ENCODE measurements around the gene KRTAP21-3.
A peak's percentile ranks its signal among the peaks of the same experiment; 100 is the strongest.

KRTAP21-3 gene

GRCh38 chr21:30680586-30680985 lies 38.0 kb downstream of the KRTAP21-3 start:
- H3K4ac ChIP-seq (ENCODE audit: low read depth, low read length), result no peak overlapping the region
- WGBS (ENCODE audit: extremely low coverage, insufficient coverage, low lambda C conversion rate), result no CpG with 5 or more reads among the region's 1 CpG
- DNase-seq, result no peak

GRCh38 chr21:30676737-30677136 lies 41.8 kb downstream of the KRTAP21-3 start:
- Histone ChIP-seq H3K9ac (ENCODE audit: low read length) (no peak overlapping the region), H3K4me1 (ENCODE audit: control insufficient read depth, low read depth, low read length) (no peaks in the 10 kb centered on the region), H2BK15ac (replicated peaks; ENCODE audit: low read depth) (no peak overlapping the region), H3K4me3 (ENCODE audit: low read length) (no peak overlapping the region), H3K27me3 (ENCODE audit: insufficient read depth, low read length, poor library complexity) (no peaks in the 10 kb centered on the region), H3K36me3 (ENCODE audit: control insufficient read depth, insufficient read depth, low read length) (no peaks in the 10 kb centered on the region), H3K27ac (ENCODE audit: low read depth, low read length) (no peak overlapping the region), H3K56ac (ENCODE audit: low read length) (no peak overlapping the region), H3K4ac (ENCODE audit: low read depth, low read length) (no peak overlapping the region), H3K4me2 (ENCODE audit: low read length) (no peak overlapping the region), H2BK120ac (ENCODE audit: low read depth, low read length) (no peak overlapping the region), H2BK5ac (ENCODE audit: low read length) (no peak overlapping the region), H3K23ac (ENCODE audit: low read length) (no peak overlapping the region), H3K79me2 (ENCODE audit: control insufficient read depth, insufficient read depth, low read length) (no peaks in the 10 kb centered on the region), H4K5ac (ENCODE audit: low read length) (no peak overlapping the region), H4K8ac (ENCODE audit: low read depth, low read length) (no peak overlapping the region), H3K18ac (ENCODE audit: low read length) (no peak overlapping the region), H2AK5ac (ENCODE audit: low read length) (no peak overlapping the region), H3K79me1 (ENCODE audit: low read length) (no peaks in the 10 kb centered on the region)
- DNase-seq, result peak; percentile 5

More at GRCh38 chr21:30680586-30680985, 38.0 kb downstream of the KRTAP21-3 start:
- H3K4me2 ChIP-seq (ENCODE audit: low read length), result no peak overlapping the region
- H3K56ac ChIP-seq (ENCODE audit: low read length), result no peak overlapping the region
- H3K36me3 ChIP-seq (ENCODE audit: control insufficient read depth, insufficient read depth, low read length), result no peaks in the 10 kb centered on the region
- no peak overlapping the region for H4K8ac ChIP-seq (ENCODE audit: low read depth, low read length)
- no peak overlapping the region for H2BK15ac ChIP-seq (replicated peaks; ENCODE audit: low read depth)
- H2AK5ac ChIP-seq (ENCODE audit: low read length), result no peak overlapping the region
- no peaks in the 10 kb centered on the region for H3K27me3 ChIP-seq (ENCODE audit: insufficient read depth, low read length, poor library complexity)
- no peak overlapping the region for H2BK120ac ChIP-seq (ENCODE audit: low read depth, low read length)
- no peak overlapping the region for H3K18ac ChIP-seq (ENCODE audit: low read length)
- no peaks in the 10 kb centered on the region for H3K79me1 ChIP-seq (ENCODE audit: low read length)
- H4K5ac ChIP-seq (ENCODE audit: low read length), result no peak overlapping the region
- H3K4me1 ChIP-seq (ENCODE audit: control insufficient read depth, low read depth, low read length), result no peaks in the 10 kb centered on the region
- H3K4me3 ChIP-seq (ENCODE audit: low read length), result no peak overlapping the region
- no peak overlapping the region for H3K23ac ChIP-seq (ENCODE audit: low read length)
- no peaks in the 10 kb centered on the region for H3K79me2 ChIP-seq (ENCODE audit: control insufficient read depth, insufficient read depth, low read length)
- H3K9ac ChIP-seq (ENCODE audit: low read length), result no peak overlapping the region
- H2BK5ac ChIP-seq (ENCODE audit: low read length), result no peak overlapping the region
- no peak overlapping the region for H3K27ac ChIP-seq (ENCODE audit: low read depth, low read length)

GRCh38 chr21:30674312-30674711 lies 44.3 kb downstream of the KRTAP21-3 start:
- H4K8ac ChIP-seq (ENCODE audit: low read depth, low read length), result no peak overlapping the region
- H3K79me1 ChIP-seq (ENCODE audit: low read length), result no peaks in the 10 kb centered on the region
- H3K36me3 ChIP-seq (ENCODE audit: control insufficient read depth, insufficient read depth, low read length), result no peaks in the 10 kb centered on the region
- H4K5ac ChIP-seq (ENCODE audit: low read length), result no peak overlapping the region
- no peak overlapping the region for H3K4me3 ChIP-seq (ENCODE audit: low read length)
- no peak overlapping the region for H3K18ac ChIP-seq (ENCODE audit: low read length)
- H2BK5ac ChIP-seq (ENCODE audit: low read length), result no peak overlapping the region
- H3K23ac ChIP-seq (ENCODE audit: low read length), result no peak overlapping the region
- H3K27ac ChIP-seq (ENCODE audit: low read depth, low read length), result no peak overlapping the region
- H3K79me2 ChIP-seq (ENCODE audit: control insufficient read depth, insufficient read depth, low read length), result no peaks in the 10 kb centered on the region
- no peak overlapping the region for H2AK5ac ChIP-seq (ENCODE audit: low read length)
- no peak overlapping the region for H2BK120ac ChIP-seq (ENCODE audit: low read depth, low read length)
- H2BK15ac ChIP-seq (replicated peaks; ENCODE audit: low read depth), result no peak overlapping the region
- no peaks in the 10 kb centered on the region for H3K27me3 ChIP-seq (ENCODE audit: insufficient read depth, low read length, poor library complexity)
- no CpG with 5 or more reads among the region's 1 CpG for WGBS (ENCODE audit: extremely low coverage, insufficient coverage, low lambda C conversion rate)
- H3K4me2 ChIP-seq (ENCODE audit: low read length), result no peak overlapping the region
- H3K4me1 ChIP-seq (ENCODE audit: control insufficient read depth, low read depth, low read length), result no peaks in the 10 kb centered on the region
- H3K4ac ChIP-seq (ENCODE audit: low read depth, low read length), result no peak overlapping the region
- no peak for DNase-seq
- no peak overlapping the region for H3K56ac ChIP-seq (ENCODE audit: low read length)
- no peak overlapping the region for H3K9ac ChIP-seq (ENCODE audit: low read length)

- WGBS (ENCODE audit: extremely low coverage, insufficient coverage, low lambda C conversion rate), result no CpG with 5 or more reads among the region's 2 CpGs
- Histone ChIP-seq H3K4me1 (ENCODE audit: control insufficient read depth, low read depth, low read length) (no peaks in the 10 kb centered on the region), H4K8ac (ENCODE audit: low read depth, low read length) (no peak overlapping the region), H3K27ac (ENCODE audit: low read depth, low read length) (no peak overlapping the region), H3K27me3 (ENCODE audit: insufficient read depth, low read length, poor library complexity) (no peaks in the 10 kb centered on the region), H3K4me2 (ENCODE audit: low read length) (no peak overlapping the region), H2AK5ac (ENCODE audit: low read length) (no peak overlapping the region), H2BK5ac (ENCODE audit: low read length) (no peak overlapping the region), H3K23ac (ENCODE audit: low read length) (no peak overlapping the region), H4K5ac (ENCODE audit: low read length) (no peak overlapping the region), H3K79me2 (ENCODE audit: control insufficient read depth, insufficient read depth, low read length) (no peaks in the 10 kb centered on the region), H3K18ac (ENCODE audit: low read length) (no peak overlapping the region), H2BK120ac (ENCODE audit: low read depth, low read length) (no peak overlapping the region), H3K4ac (ENCODE audit: low read depth, low read length) (no peak overlapping the region), H3K79me1 (ENCODE audit: low read length) (no peaks in the 10 kb centered on the region), H3K36me3 (ENCODE audit: control insufficient read depth, insufficient read depth, low read length) (no peaks in the 10 kb centered on the region), H3K56ac (ENCODE audit: low read length) (no peak overlapping the region), H3K4me3 (ENCODE audit: low read length) (no peak overlapping the region), H3K9ac (ENCODE audit: low read length) (no peak overlapping the region), H2BK15ac (replicated peaks; ENCODE audit: low read depth) (no peak overlapping the region)
- DNase-seq, result no peak
Observed at GRCh38 chr21:30672985-30673650, 45.5 kb downstream of the KRTAP21-3 start.

- no peaks in the 10 kb centered on the region for H3K4me1 ChIP-seq (ENCODE audit: control insufficient read depth, low read depth, low read length)
- H2BK5ac ChIP-seq (ENCODE audit: low read length), result no peak overlapping the region
- no CpG with 5 or more reads among the region's 1 CpG for WGBS (ENCODE audit: extremely low coverage, insufficient coverage, low lambda C conversion rate)
- H3K9ac ChIP-seq (ENCODE audit: low read length), result no peak overlapping the region
- no peaks in the 10 kb centered on the region for H3K36me3 ChIP-seq (ENCODE audit: control insufficient read depth, insufficient read depth, low read length)
- H3K79me2 ChIP-seq (ENCODE audit: control insufficient read depth, insufficient read depth, low read length), result no peaks in the 10 kb centered on the region
- H4K5ac ChIP-seq (ENCODE audit: low read length), result no peak overlapping the region
- no peaks in the 10 kb centered on the region for H3K27me3 ChIP-seq (ENCODE audit: insufficient read depth, low read length, poor library complexity)
- no peak overlapping the region for H3K4me3 ChIP-seq (ENCODE audit: low read length)
- no peak overlapping the region for H2AK5ac ChIP-seq (ENCODE audit: low read length)
- H3K18ac ChIP-seq (ENCODE audit: low read length), result no peak overlapping the region
- H3K56ac ChIP-seq (ENCODE audit: low read length), result no peak overlapping the region
- H3K4me2 ChIP-seq (ENCODE audit: low read length), result no peak overlapping the region
- no peaks in the 10 kb centered on the region for H3K79me1 ChIP-seq (ENCODE audit: low read length)
- no peak overlapping the region for H4K8ac ChIP-seq (ENCODE audit: low read depth, low read length)
- H3K23ac ChIP-seq (ENCODE audit: low read length), result no peak overlapping the region
- H3K4ac ChIP-seq (ENCODE audit: low read depth, low read length), result no peak overlapping the region
- no peak overlapping the region for H3K27ac ChIP-seq (ENCODE audit: low read depth, low read length)
- DNase-seq, result peak; percentile 50
- no peak overlapping the region for H2BK15ac ChIP-seq (replicated peaks; ENCODE audit: low read depth)
- no peak overlapping the region for H2BK120ac ChIP-seq (ENCODE audit: low read depth, low read length)
Observed at GRCh38 chr21:30668776-30669175, 49.8 kb downstream of the KRTAP21-3 start.

Data from mesendoderm (in vitro differentiated cells).